HG03095 (cell line): Measurements from ENCODE around the gene IGHMBP2.

Experiments
- ATAC-seq: cut with Tn5 transposase; IDR thresholded peaks from one replicate; pipeline ENCODE4 v1.9.1; 2021; ENCODE audit warnings: moderate library complexity; ENCODE audit not compliant: unreplicated experiment

The IGHMBP2 gene

DNA sequence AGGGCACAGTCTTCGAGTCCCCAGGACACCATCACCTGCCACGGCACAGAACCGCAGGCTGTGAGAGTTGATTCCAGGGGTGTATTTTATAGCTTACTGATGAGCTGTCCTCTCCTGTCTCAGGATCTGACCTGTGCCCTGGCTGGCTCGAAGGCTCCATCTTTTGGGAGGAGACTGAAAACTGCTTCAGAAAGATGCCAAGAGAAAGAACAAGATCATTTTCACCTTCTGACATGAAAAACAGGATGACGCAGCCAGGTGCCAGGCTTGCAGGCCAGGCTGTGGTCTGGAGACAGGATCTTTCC, 74.9 kb downstream of the IGHMBP2 start:
- ATAC-seq = no peak

DNA sequence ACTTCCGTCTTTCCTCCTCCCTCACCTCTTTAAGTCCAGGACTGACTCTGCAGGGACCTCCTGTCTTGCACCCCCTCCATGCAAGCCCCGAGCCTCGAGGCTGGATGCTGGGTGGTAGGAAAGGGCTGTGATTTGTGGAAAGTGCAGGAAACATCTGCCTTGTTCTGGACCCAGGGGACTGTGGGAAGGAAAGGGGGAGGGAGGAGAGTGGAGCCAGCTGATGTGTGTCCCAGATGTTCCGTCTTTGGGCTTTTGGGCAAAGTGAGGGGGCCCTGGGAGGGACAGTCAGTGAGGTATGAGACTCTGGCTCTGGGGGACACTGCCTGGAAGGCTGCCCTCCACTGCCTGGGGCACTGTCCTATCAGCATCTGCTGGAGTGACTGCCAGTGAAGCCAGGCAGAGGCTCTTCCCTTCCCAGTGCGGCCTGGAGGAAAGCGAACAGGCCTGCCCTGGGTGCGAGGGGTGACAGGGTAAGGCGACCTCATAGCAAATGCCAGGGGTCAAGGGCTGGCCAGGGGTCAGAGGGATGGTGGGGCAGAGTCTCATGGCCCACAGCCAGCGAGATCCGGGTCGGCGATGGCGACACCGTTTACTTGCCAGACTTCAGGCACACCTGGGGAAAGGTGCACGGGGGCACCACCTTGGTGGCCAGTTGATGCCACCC, 75.4 kb downstream of the IGHMBP2 start:
- ATAC-seq = no peak

DNA sequence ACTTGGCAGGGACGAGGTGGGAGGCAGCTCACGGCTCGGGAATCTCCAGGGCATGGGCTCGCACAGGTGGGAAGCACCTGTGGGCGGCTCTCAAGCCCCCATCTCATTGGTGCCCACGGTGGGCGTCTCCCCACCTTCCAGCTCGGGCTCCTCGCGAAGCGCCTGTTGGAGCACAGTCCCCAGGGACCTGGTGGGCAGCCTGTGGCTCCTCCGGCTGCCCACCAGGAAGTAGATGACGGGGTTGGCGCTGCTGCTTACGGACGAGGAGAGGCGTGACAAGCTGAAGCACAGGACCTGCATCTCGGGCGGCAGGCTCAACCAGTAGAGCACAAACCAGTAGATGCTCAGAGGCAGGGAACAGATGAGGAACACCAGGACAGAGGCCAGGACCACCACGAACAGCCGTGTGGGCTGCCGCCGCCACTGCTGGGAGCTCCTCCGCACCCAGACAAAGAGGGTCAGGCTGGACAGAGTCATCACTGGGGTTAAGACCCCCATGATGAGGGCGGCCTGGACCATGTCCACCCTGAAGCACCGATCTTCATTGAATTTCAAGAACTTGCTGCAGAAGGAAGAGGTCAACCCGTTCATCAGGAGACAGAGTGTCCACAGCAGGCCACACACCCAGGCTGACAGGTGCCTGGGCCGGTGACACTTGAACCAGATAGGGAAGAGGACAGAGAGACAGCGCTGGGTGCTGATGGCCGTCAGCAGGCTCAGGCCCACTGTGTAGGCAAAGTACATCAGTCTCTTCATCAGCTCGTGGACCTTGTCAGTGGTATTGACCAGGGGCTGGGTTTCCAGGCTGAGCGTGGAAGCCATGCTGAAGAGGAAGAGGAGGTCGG, 76.5 kb downstream of the IGHMBP2 start:
- no peak for ATAC-seq

DNA sequence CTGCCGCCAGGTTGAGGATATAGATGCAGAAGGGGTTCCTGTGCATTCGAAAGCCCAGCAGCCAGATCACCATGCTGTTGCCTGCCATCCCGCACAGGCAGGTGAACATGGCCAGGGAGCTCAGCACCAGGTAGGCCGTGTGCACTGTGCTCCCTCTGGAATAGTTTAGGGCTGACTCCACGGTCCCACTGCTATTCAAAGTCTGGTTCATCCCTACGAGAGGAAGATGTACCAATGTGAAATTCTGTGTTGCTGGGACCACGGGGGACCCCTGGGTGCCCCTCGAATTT, 77.0 kb downstream of the IGHMBP2 start, which contains the start of gene MRGPRD:
Gene MRGPRD, minus strand, starts transcription at position 211 of the 290 bp plus-strand sequence. Its CDS starts 0 bp downstream, at position 211.
- ATAC-seq = no peak

DNA sequence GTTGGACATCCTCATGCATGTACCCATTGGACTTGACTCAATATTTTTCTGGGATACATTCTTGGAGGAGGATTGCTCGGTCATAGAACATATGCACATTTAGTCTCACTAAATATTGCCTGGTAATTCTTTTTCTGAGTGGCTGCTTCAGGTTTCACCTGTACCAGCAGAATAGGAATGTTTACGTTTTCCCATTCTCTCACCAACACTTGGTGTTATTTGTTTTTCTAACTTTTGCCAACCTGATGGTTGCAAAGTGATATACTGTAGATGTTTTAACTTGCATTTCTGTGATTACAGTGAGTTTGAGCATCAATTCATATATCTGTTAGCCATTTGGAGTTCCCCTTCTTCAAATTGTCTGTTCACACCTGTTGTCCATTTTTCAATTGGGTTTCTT, 78.4 kb downstream of the IGHMBP2 start:
- ATAC-seq = no peak

DNA sequence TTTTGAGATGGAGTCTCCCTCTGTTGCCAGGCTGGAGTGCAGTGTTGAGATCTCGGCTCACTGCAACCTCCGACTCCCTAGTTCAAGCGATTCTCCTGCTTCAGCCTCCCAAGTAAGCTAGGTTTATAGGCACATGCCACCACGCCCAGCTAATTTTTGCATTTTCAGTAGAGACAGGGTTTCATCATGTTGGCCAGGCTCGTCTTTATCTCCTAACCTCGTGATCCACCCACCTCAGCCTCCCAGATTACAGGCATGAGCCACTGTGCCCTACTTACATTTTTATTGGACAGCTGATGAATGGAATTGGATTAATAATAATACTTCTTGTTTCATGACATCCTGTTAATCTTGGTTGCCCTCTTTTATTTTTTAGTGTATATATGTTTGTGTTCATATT, 80.1 kb downstream of the IGHMBP2 start:
- no peak for ATAC-seq

DNA sequence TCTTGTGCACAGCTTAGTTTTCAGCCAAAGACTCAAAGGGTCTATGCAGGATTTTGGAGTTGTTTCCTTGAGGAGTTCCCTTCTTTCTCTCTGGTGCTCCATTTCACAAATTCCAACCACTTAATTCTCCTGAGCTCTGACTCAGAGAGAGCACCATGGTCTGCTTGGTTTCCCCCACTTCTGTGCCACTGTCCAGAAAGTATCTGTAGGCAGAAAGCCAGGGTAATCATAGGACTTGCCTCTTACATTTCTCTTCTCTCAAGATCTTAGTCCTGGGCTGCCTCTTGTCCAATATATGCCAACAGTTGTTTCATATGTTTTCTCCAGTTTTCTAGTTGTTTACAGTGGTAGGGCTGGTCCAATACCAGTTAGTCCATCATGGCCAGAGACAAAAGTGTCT, 83.5 kb downstream of the IGHMBP2 start:
- no peak for ATAC-seq

DNA sequence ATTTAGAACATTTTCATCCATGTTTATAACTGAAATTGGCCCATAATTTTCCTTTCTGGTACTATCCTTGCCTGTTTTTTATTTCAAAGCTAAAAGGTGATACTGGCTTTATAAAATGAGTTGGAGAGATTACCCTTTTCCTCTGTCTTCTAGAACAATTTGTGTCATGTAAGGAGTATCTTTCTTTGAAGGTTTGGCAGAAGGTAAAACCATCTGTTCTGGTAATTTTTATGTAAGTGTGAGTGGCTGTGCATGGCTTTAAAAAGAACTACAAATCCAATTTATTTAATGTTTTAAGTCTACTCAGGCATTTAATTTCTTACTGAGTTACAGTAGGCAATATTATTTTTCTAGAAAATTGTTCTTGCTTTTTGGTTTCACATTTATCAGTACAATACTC, 84.8 kb downstream of the IGHMBP2 start:
- no peak for ATAC-seq
